Smooth muscle cell (in vitro differentiated cells): ENCODE results near the gene CSDE1. TPM values are rescaled to one million over a fixed set of nuclear protein-coding genes. Genes with fewer than 3 reads are reported as not detected.

ENCODE experiments used
- DNase-seq: peaks from one replicate; lab custom pipeline; 2025; ENCODE audit not compliant: unreplicated experiment; lab: John Stamatoyannopoulos, UW
- H2AFZ ChIP-seq: fragments of 200-600 bp; sonication (generic); 2 replicates; pipeline ENCODE4 v1.6.0; 2016; ENCODE audit warnings: antibody characterized with exemption, low read depth, mild to moderate bottlenecking
- H3F3A ChIP-seq: fragments of 200-600 bp; sonication (generic); 2 replicates; pipeline ENCODE4 v1.6.0; 2017; ENCODE audit warnings: antibody characterized with exemption, low read depth
- H3K27ac ChIP-seq: fragments of 200-600 bp; sonication (generic); 2 replicates; pipeline ENCODE4 v1.5.1; 2016; ENCODE audit warnings: low read depth, mild to moderate bottlenecking
- H3K27me3 ChIP-seq: fragments of 200-600 bp; sonication (generic); 2 replicates; pipeline ENCODE4 v1.6.1; 2016; ENCODE audit warnings: low read depth, mild to moderate bottlenecking
- H3K36me3 ChIP-seq: fragments of 200-600 bp; sonication (generic); 2 replicates; pipeline ENCODE4 v1.5.1; 2016; ENCODE audit warnings: low read depth
- H3K4me1 ChIP-seq: fragments of 200-600 bp; sonication (generic); 2 replicates; pipeline ENCODE4 v1.5.1; 2016; ENCODE audit warnings: low read depth
- H3K4me2 ChIP-seq: fragments of 200-600 bp; sonication (generic); 2 replicates; pipeline ENCODE4 v1.6.0; 2016; ENCODE audit warnings: mild to moderate bottlenecking
- H3K4me3 ChIP-seq: fragments of 200-600 bp; sonication (generic); 2 replicates; pipeline ENCODE4 v1.5.1; 2016; ENCODE audit warnings: mild to moderate bottlenecking
- H3K79me2 ChIP-seq: fragments of 200-600 bp; sonication (generic); 2 replicates; pipeline ENCODE4 v1.6.0; 2016; ENCODE audit warnings: low read depth, mild to moderate bottlenecking
- H3K9ac ChIP-seq: fragments of 200-600 bp; sonication (generic); 2 replicates; pipeline ENCODE4 v1.6.0; 2016; ENCODE audit warnings: low read depth
- H3K9me3 ChIP-seq: fragments of 200-600 bp; sonication (generic); replicated peaks from 2 replicates; pipeline ENCODE4 v1.5.1; 2016; ENCODE audit warnings: low read depth
- H4K20me1 ChIP-seq: fragments of 200-600 bp; sonication (generic); 2 replicates; pipeline ENCODE4 v1.6.0; 2016; ENCODE audit warnings: low read depth
- CTCF ChIP-seq: fragments of 200-600 bp; sonication (generic); IDR thresholded peaks from 2 replicates; pipeline ENCODE4 v1.5.1; 2017; ENCODE audit warnings: borderline replicate concordance, mild to moderate bottlenecking, antibody characterized with exemption; ENCODE audit not compliant: insufficient read depth, poor library complexity, severe bottlenecking
- WGBS: methylation state at CpG from one replicate; pipeline ENCODE4 v1.1.7; 2016; ENCODE audit warnings: low lambda C conversion rate; 5-methylcytosine and 5-hydroxymethylcytosine counted together
- polyA plus RNA-seq: library from polyadenylated mRNA; unstranded; fragments of >200 nt; fragmentation: Nextera tagmentation; extraction: Ambion mirVana; gene quantifications from 2 replicates; pipeline ENCODE4 v1.2.1, GENCODE V29; 2016
- total RNA-seq: library from RNA; depleted of rRNA; stranded (reverse); fragments of >200 nt; gene quantifications from 2 replicates; pipeline ENCODE4 v1.2.3, GENCODE V29; 2014

CSDE1 gene
- total and polyA plus RNA-seq, 2 experiments from 2014 or later, result 173 to 768 TPM

- H3K4me3 ChIP-seq, result no peak overlapping the region
- no peaks in the 10 kb centered on the region for H3F3A ChIP-seq
- H3K36me3 ChIP-seq, result peaks cover 22% of the 10 kb centered on the region
- H3K9ac ChIP-seq, result no peak overlapping the region
- TF ChIP-seq CTCF, result no peak
- peaks cover under 1% of the 10 kb centered on the region for H3K79me2 ChIP-seq
- no peaks in the 10 kb centered on the region for H4K20me1 ChIP-seq
- H3K4me1 ChIP-seq, result no peaks in the 10 kb centered on the region
- 100% methylated on average over 1 of the region's 1 CpG for WGBS
- DNase-seq, result no peak
- peaks cover 2% of the 10 kb centered on the region for H3K9me3 ChIP-seq
- no peak overlapping the region for H3K4me2 ChIP-seq
- H3K27me3 ChIP-seq, result no peaks in the 10 kb centered on the region
- no peak overlapping the region for H2AFZ ChIP-seq
- H3K27ac ChIP-seq, result no peak overlapping the region
These were observed 14.2 kb upstream of the CSDE1 start for GRCh38 chr1:114771992-114772391.

- Histone ChIP-seq H3K4me3 (no peak overlapping the region), H3K4me1 (no peaks in the 10 kb centered on the region), H3F3A (no peaks in the 10 kb centered on the region), H3K4me2 (no peak overlapping the region), H2AFZ (no peak overlapping the region), H3K36me3 (peaks cover 18% of the 10 kb centered on the region), H3K27me3 (no peaks in the 10 kb centered on the region), H3K79me2 (no peaks in the 10 kb centered on the region), H3K27ac (no peak overlapping the region), H3K9ac (no peak overlapping the region), H3K9me3 (peaks cover 2% of the 10 kb centered on the region), H4K20me1 (no peaks in the 10 kb centered on the region)
- WGBS, result 92% methylated on average over 1 of the region's 1 CpG
- no peak for TF ChIP-seq CTCF
- DNase-seq, result no peak
These were observed 13.2 kb upstream of the CSDE1 start for GRCh38 chr1:114770989-114771388.

- H3K4me1 ChIP-seq, result no peaks in the 10 kb centered on the region
- no peak overlapping the region for H3K27ac ChIP-seq
- 83% methylated on average over 4 of the region's 4 CpGs for WGBS
- H3K4me2 ChIP-seq, result no peak overlapping the region
- H3K9me3 ChIP-seq, result no peaks in the 10 kb centered on the region
- no peaks in the 10 kb centered on the region for H4K20me1 ChIP-seq
- no peaks in the 10 kb centered on the region for H3K36me3 ChIP-seq
- no peak overlapping the region for H3K9ac ChIP-seq
- no peaks in the 10 kb centered on the region for H3K79me2 ChIP-seq
- no peak overlapping the region for H3K4me3 ChIP-seq
- no peaks in the 10 kb centered on the region for H3K27me3 ChIP-seq
- no peak overlapping the region for H2AFZ ChIP-seq
- DNase-seq, result no peak
- no peak for TF ChIP-seq CTCF
- no peaks in the 10 kb centered on the region for H3F3A ChIP-seq
These were observed 6.9 kb upstream of the CSDE1 start for GRCh38 chr1:114764689-114765088.

GRCh38 chr1:114758256-114758832, 560 bp upstream of the CSDE1 start:
- no peaks in the 10 kb centered on the region for H3K36me3 ChIP-seq
- peaks cover 30% of the 10 kb centered on the region for H3K4me1 ChIP-seq
- 36% methylated on average over 6 of the region's 6 CpGs for WGBS
- peaks cover 3% of the 10 kb centered on the region for H3F3A ChIP-seq
- H3K79me2 ChIP-seq, result peaks cover 39% of the 10 kb centered on the region
- no peaks in the 10 kb centered on the region for H3K9me3 ChIP-seq
- TF ChIP-seq CTCF, result no peak
- peak overlapping the region; percentile 95 for H3K4me2 ChIP-seq
- DNase-seq, result no peak
- H3K4me3 ChIP-seq, result peak overlapping the region; percentile 83
- peak overlapping the region; percentile 91 for H2AFZ ChIP-seq
- H3K27me3 ChIP-seq, result no peaks in the 10 kb centered on the region
- peak overlapping the region; percentile 99 for H3K27ac ChIP-seq
- H3K9ac ChIP-seq, result peak overlapping the region; percentile 100
- H4K20me1 ChIP-seq, result peaks cover 39% of the 10 kb centered on the region
